GM12801 (cell line): Measurements from ENCODE around the gene MTNR1B.

Source experiments
- CTCF ChIP-seq: IDR thresholded peaks from one replicate; pipeline ENCODE4 v1.5.1; 2011; ENCODE audit warnings: control low read depth; ENCODE audit not compliant: insufficient read length; ENCODE audit errors: extremely low read depth

Gene MTNR1B

GRCh38 chr11:92941676-92942571 is 27.5 kb upstream of the MTNR1B start:
- no peak for TF ChIP-seq CTCF

- TF ChIP-seq CTCF, result no peak
Measured at GRCh38 chr11:92946707-92947106, 22.7 kb upstream of the MTNR1B start.

- no peak for TF ChIP-seq CTCF
Measured at GRCh38 chr11:92948116-92948515, 21.3 kb upstream of the MTNR1B start.

GRCh38 chr11:92954003-92954402 is 15.4 kb upstream of the MTNR1B start:
- TF ChIP-seq CTCF, result no peak

GRCh38 chr11:92955860-92956259 is 13.6 kb upstream of the MTNR1B start:
- no peak for TF ChIP-seq CTCF

- TF ChIP-seq CTCF, result no peak
Measured at GRCh38 chr11:92960886-92961285, 8.6 kb upstream of the MTNR1B start.

- TF ChIP-seq CTCF, result no peak
Measured at GRCh38 chr11:92962446-92962845, 7.0 kb upstream of the MTNR1B start.
